CD4-positive, alpha-beta T cell treated with Interleukin-10 for 1 hour (primary cell): ENCODE data around the gene DPH2.

Experiments used
- DNase-seq: peaks from one replicate; pipeline ENCODE4 v3.0.0-alpha.2; 2020

DPH2 gene

GRCh38 chr1:43945674-43946235 lies 24.1 kb upstream of the DPH2 start:
- no peak for DNase-seq

GRCh38 chr1:43946236-43947060 lies 23.4 kb upstream of the DPH2 start, which contains the start of gene IPO13:
Gene IPO13, plus strand, starts transcription at chr1:43946950. Its CDS starts 651 bp downstream, at chr1:43947601.
- DNase-seq = peak; percentile 96

- DNase-seq = no peak
Observed at GRCh38 chr1:43947061-43947873, 22.5 kb upstream of the DPH2 start.

- no peak for DNase-seq
Observed at GRCh38 chr1:43947874-43948437, 21.9 kb upstream of the DPH2 start.

- DNase-seq = no peak
Observed at GRCh38 chr1:43949678-43950077, 20.1 kb upstream of the DPH2 start.

- DNase-seq = no peak
Observed at GRCh38 chr1:43951021-43951985, 18.5 kb upstream of the DPH2 start.

- DNase-seq = no peak
Observed at GRCh38 chr1:43952731-43953346, 17.0 kb upstream of the DPH2 start.

GRCh38 chr1:43953361-43953760 lies 16.4 kb upstream of the DPH2 start:
- DNase-seq = no peak

GRCh38 chr1:43954036-43954435 lies 15.8 kb upstream of the DPH2 start:
- DNase-seq = no peak

GRCh38 chr1:43956234-43956633 lies 13.6 kb upstream of the DPH2 start:
- DNase-seq = no peak

- no peak for DNase-seq
Observed at GRCh38 chr1:43957407-43958040, 12.3 kb upstream of the DPH2 start.

- DNase-seq = no peak
Observed at GRCh38 chr1:43958351-43959255, 11.2 kb upstream of the DPH2 start.

- no peak for DNase-seq
Observed at GRCh38 chr1:43960798-43961197, 9.0 kb upstream of the DPH2 start.

- no peak for DNase-seq
Observed at GRCh38 chr1:43961692-43962091, 8.1 kb upstream of the DPH2 start.

GRCh38 chr1:43962324-43962723 lies 7.5 kb upstream of the DPH2 start:
- no peak for DNase-seq

GRCh38 chr1:43963006-43963405 lies 6.8 kb upstream of the DPH2 start:
- DNase-seq = no peak

GRCh38 chr1:43963890-43964289 lies 5.9 kb upstream of the DPH2 start:
- DNase-seq = no peak

- DNase-seq = no peak
Observed at GRCh38 chr1:43965316-43965715, 4.5 kb upstream of the DPH2 start.

GRCh38 chr1:43968348-43968948 lies 1.4 kb upstream of the DPH2 start:
- no peak for DNase-seq

- DNase-seq = no peak
Observed at GRCh38 chr1:43969416-43969745, 429 bp upstream of the DPH2 start.
